Mesendoderm (in vitro differentiated cells): Measurements from ENCODE around the gene ZBTB42.

Source experiments
- DNase-seq: peaks from one replicate; pipeline ENCODE4 v3.0.0; 2013
- H2AK5ac ChIP-seq: 2 replicates; pipeline ENCODE4 v1.6.1; 2013; ENCODE audit warnings: low read length, inconsistent platforms
- H2BK120ac ChIP-seq: 2 replicates; pipeline ENCODE4 v1.6.1; 2013; ENCODE audit warnings: low read depth, mild to moderate bottlenecking, low read length, moderate library complexity, mixed read lengths
- H2BK15ac ChIP-seq: replicated peaks from 2 replicates; pipeline ENCODE4 v1.6.1; 2013; ENCODE audit warnings: low read depth, mild to moderate bottlenecking, moderate library complexity
- H2BK5ac ChIP-seq: 2 replicates; pipeline ENCODE4 v1.6.1; 2013; ENCODE audit warnings: low read length, inconsistent platforms
- H3K18ac ChIP-seq: 2 replicates; pipeline ENCODE4 v1.6.1; 2013; ENCODE audit warnings: mild to moderate bottlenecking, low read length, mixed read lengths
- H3K23ac ChIP-seq: one replicate; pipeline ENCODE4 v1.6.1; 2013; ENCODE audit warnings: low read length
- H3K27ac ChIP-seq: 2 replicates; pipeline ENCODE4 v1.5.1; 2013; ENCODE audit warnings: low read depth, mild to moderate bottlenecking, inconsistent platforms, low read length, moderate library complexity
- H3K27me3 ChIP-seq: 2 replicates; pipeline ENCODE4 v1.6.1; 2013; ENCODE audit warnings: low read length, control low read depth, mild to moderate bottlenecking, inconsistent platforms; ENCODE audit not compliant: insufficient read depth, poor library complexity
- H3K36me3 ChIP-seq: 2 replicates; pipeline ENCODE4 v1.6.1; 2013; ENCODE audit warnings: low read length, inconsistent platforms; ENCODE audit not compliant: control insufficient read depth, insufficient read depth
- H3K4ac ChIP-seq: one replicate; pipeline ENCODE4 v1.6.1; 2013; ENCODE audit warnings: low read depth, mild to moderate bottlenecking, low read length, moderate library complexity
- H3K4me1 ChIP-seq: 2 replicates; pipeline ENCODE4 v1.6.1; 2013; ENCODE audit warnings: low read depth, low read length, inconsistent platforms; ENCODE audit not compliant: control insufficient read depth
- H3K4me2 ChIP-seq: 2 replicates; pipeline ENCODE4 v1.6.1; 2013; ENCODE audit warnings: low read length
- H3K4me3 ChIP-seq: 2 replicates; pipeline ENCODE4 v1.5.1; 2013; ENCODE audit warnings: mild to moderate bottlenecking, low read length
- H3K56ac ChIP-seq: one replicate; pipeline ENCODE4 v1.6.1; 2013; ENCODE audit warnings: low read length
- H3K79me1 ChIP-seq: 2 replicates; pipeline ENCODE4 v1.6.1; 2013; ENCODE audit warnings: low read length, inconsistent platforms
- H3K79me2 ChIP-seq: 2 replicates; pipeline ENCODE4 v1.6.1; 2013; ENCODE audit warnings: mild to moderate bottlenecking, low read length; ENCODE audit not compliant: control insufficient read depth, insufficient read depth
- H3K9ac ChIP-seq: 2 replicates; pipeline ENCODE4 v1.6.1; 2013; ENCODE audit warnings: low read length, inconsistent platforms
- H4K5ac ChIP-seq: one replicate; pipeline ENCODE4 v1.6.1; 2013; ENCODE audit warnings: low read length
- H4K8ac ChIP-seq: one replicate; pipeline ENCODE4 v1.6.1; 2013; ENCODE audit warnings: low read depth, mild to moderate bottlenecking, control low read depth, low read length, moderate library complexity
- WGBS: extraction: QIAGEN DNeasy Blood & Tissue Kit; methylation state at CpG from one replicate; pipeline ENCODE4 v1.1.7; 2013; ENCODE audit warnings: low lambda C conversion rate, missing lambda C conversion rate; ENCODE audit not compliant: insufficient coverage; ENCODE audit errors: extremely low coverage; 5-methylcytosine and 5-hydroxymethylcytosine counted together

ZBTB42 gene

DNA sequence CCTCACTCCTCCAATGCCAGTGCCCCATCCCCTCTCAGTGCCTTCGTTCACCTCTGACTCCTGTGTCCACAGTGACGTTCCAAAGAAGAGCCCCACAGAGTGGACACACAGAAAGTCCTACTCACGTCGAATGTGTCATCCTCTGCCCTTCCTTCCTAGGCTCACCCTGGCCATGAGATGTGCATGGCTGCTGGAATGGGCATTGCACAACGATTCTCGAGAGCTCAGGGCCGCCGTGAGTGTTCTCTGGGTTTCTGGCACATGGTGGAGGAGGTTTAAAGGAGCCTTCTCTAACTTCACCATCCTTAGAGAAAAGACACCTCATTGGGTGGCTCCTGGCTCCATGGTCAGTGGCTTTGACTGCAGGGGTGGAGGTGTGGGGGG is 51.4 kb downstream of the ZBTB42 start:
- Histone ChIP-seq H3K18ac (no peak overlapping the region), H3K4ac (no peak overlapping the region), H3K27me3 (no peaks in the 10 kb centered on the region), H3K79me1 (no peaks in the 10 kb centered on the region), H3K23ac (no peak overlapping the region), H3K36me3 (no peaks in the 10 kb centered on the region), H4K5ac (no peak overlapping the region), H2BK5ac (no peak overlapping the region), H3K4me3 (no peak overlapping the region), H2BK15ac (no peak overlapping the region), H4K8ac (no peak overlapping the region), H3K79me2 (no peaks in the 10 kb centered on the region), H3K9ac (no peak overlapping the region), H3K56ac (no peak overlapping the region), H3K4me1 (peaks cover 1% of the 10 kb centered on the region), H3K27ac (no peak overlapping the region), H2BK120ac (no peak overlapping the region), H3K4me2 (no peak overlapping the region), H2AK5ac (no peak overlapping the region)
- no peak for DNase-seq
- WGBS = no CpG with 5 or more reads among the region's 8 CpGs
